ENCODE measurements around the gene TFPI2. TPM values are rescaled to one million over a fixed set of nuclear protein-coding genes. Genes with fewer than 3 reads are reported as not detected.

The TFPI2 gene
- total RNA-seq, 1 donor from 2014 or later: 14.1 TPM

DNA sequence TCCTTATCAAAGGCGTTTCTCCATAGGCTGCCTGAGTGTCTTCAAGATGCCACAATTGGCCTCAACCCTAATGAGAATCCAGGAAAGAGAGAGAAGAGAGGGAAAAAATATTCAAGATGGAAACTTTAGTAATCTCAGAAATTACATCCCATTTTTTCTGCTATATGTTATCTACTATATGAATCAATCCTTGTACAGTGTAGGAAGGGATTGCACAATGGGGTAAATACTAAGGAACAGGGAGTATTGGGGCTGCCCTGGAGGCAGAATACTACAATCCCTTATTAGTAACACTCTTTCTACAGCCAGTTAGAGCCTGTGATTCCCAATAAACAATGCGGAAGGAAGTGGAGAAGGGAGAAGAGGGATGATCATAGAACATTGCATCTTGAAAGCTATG is 27.9 kb downstream of the TFPI2 start:
- Mint-ChIP-seq H3K9me3 (ENCODE audit: low read depth) (no peaks in the 10 kb centered on the region), H3K4me1 (ENCODE audit: low read depth) (no peaks in the 10 kb centered on the region), H3K27me3 (ENCODE audit: low read depth) (no peaks in the 10 kb centered on the region), H3K27ac (ENCODE audit: unreplicated experiment) (no peak overlapping the region), H3K36me3 (ENCODE audit: low read depth) (no peaks in the 10 kb centered on the region), H3K4me3 (ENCODE audit: unreplicated experiment) (no peak overlapping the region)
- no peak for DNase-seq (ENCODE audit: low spot score)
- TF ChIP-seq, protein P1, sequence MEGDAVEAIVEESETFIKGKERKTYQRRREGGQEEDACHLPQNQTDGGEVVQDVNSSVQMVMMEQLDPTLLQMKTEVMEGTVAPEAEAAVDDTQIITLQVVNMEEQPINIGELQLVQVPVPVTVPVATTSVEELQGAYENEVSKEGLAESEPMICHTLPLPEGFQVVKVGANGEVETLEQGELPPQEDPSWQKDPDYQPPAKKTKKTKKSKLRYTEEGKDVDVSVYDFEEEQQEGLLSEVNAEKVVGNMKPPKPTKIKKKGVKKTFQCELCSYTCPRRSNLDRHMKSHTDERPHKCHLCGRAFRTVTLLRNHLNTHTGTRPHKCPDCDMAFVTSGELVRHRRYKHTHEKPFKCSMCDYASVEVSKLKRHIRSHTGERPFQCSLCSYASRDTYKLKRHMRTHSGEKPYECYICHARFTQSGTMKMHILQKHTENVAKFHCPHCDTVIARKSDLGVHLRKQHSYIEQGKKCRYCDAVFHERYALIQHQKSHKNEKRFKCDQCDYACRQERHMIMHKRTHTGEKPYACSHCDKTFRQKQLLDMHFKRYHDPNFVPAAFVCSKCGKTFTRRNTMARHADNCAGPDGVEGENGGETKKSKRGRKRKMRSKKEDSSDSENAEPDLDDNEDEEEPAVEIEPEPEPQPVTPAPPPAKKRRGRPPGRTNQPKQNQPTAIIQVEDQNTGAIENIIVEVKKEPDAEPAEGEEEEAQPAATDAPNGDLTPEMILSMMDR (IDR thresholded peaks at IDR 0.05): no peak

DNA sequence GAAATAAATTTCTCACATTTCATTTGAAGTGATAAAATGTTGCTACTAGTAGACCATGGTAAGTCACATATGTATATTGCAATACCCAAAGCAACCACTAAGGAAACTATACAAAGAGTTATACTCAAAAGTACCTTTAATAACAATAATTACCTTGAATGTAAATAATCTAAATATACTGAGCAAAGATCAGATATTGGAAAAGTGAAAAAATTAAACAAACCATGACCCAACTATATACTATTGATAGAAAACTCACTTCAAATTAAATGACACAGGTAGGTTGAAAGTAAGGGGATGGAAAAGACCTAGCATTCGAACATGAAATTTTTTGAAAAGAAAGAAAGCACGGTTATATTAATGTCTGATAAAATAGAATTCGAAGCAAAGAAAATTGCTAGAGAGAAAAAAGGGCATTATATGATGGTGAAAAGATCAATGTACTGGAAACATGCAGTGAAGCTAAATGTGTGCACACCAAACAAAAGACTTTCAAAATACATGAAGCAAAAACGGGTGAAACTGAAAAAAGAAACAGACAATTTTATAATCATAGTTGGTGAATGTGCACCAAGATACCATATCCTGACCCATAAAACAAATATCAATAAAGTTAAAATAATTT is 29.1 kb downstream of the TFPI2 start:
- no peaks in the 10 kb centered on the region for H3K4me1 Mint-ChIP-seq (ENCODE audit: low read depth)
- no peak for DNase-seq (ENCODE audit: low spot score)
- no peaks in the 10 kb centered on the region for H3K36me3 Mint-ChIP-seq (ENCODE audit: low read depth)
- no peak overlapping the region for H3K27ac Mint-ChIP-seq (ENCODE audit: unreplicated experiment)
- TF ChIP-seq, protein P1 (IDR thresholded peaks at IDR 0.05): peak; percentile 66
- no peaks in the 10 kb centered on the region for H3K27me3 Mint-ChIP-seq (ENCODE audit: low read depth)
- H3K9me3 Mint-ChIP-seq (ENCODE audit: low read depth): no peaks in the 10 kb centered on the region
- no peak overlapping the region for H3K4me3 Mint-ChIP-seq (ENCODE audit: unreplicated experiment)

DNA sequence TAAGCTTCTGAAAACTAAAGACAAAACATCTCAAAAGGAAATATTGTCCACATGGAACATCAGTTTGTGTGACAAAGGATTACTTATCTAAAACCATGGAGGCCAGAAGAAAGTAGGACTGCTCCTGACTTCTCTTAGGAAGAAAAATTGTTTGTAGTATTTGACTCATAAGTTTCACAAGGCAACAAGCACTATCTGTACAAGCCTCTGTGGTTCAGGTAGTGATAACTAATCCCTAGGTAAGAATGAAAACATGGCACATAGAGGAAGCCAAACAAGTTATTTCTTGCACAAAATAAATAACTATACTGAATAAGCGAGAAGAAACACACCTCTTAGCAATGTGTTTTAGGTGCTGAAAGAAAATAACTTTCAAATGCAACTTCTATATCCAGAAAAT is 30.3 kb downstream of the TFPI2 start:
- Mint-ChIP-seq H3K27ac (ENCODE audit: unreplicated experiment) (no peak overlapping the region), H3K4me3 (ENCODE audit: unreplicated experiment) (no peak overlapping the region), H3K27me3 (ENCODE audit: low read depth) (no peaks in the 10 kb centered on the region), H3K9me3 (ENCODE audit: low read depth) (no peaks in the 10 kb centered on the region), H3K36me3 (ENCODE audit: low read depth) (no peaks in the 10 kb centered on the region), H3K4me1 (ENCODE audit: low read depth) (no peaks in the 10 kb centered on the region)
- TF ChIP-seq, protein P1 (IDR thresholded peaks at IDR 0.05): no peak
- DNase-seq (ENCODE audit: low spot score): no peak

DNA sequence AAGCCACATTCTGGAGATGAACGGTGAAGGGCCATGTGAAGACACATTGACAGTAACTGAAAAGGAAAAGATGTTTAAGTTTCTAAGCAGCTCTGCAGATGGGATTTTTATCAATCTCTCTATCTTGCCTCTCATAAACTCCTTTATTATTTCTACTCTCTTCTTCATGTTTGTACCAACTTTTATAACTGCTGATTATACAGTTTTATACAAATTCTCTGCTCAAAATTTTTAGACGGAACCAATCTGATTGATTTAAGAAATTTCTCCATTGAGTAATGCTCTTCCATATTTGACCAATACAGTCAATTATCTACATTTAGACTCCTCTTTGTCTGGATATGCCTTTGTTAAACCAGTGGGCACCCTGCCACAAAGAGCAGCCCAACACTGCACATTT is 31.7 kb downstream of the TFPI2 start:
- no peaks in the 10 kb centered on the region for H3K4me1 Mint-ChIP-seq (ENCODE audit: low read depth)
- no peaks in the 10 kb centered on the region for H3K36me3 Mint-ChIP-seq (ENCODE audit: low read depth)
- no peak for DNase-seq (ENCODE audit: low spot score)
- H3K27ac Mint-ChIP-seq (ENCODE audit: unreplicated experiment): no peak overlapping the region
- peaks cover 3% of the 10 kb centered on the region for H3K9me3 Mint-ChIP-seq (ENCODE audit: low read depth)
- H3K27me3 Mint-ChIP-seq (ENCODE audit: low read depth): peaks cover 4% of the 10 kb centered on the region
- TF ChIP-seq, protein P1 (IDR thresholded peaks at IDR 0.05): no peak
- H3K4me3 Mint-ChIP-seq (ENCODE audit: unreplicated experiment): no peak overlapping the region

DNA sequence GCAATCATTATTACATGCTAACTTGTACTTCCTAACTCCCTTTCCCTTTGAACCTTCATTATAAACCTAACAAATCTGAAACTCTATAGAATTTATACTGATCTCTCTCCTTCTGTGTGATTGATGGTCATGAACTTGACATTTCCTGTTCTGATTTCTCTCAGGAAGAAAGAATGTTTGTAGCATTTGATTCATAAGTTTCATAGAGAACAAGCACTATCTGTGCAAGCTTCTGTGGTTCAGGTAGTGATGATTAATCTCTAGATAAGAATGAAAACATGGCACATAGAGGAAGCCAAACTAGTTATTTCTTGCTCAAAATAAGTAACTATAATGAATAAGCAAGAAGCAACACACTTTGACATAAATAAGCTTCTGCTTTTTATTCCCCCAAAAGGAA is 34.2 kb downstream of the TFPI2 start:
- TF ChIP-seq, protein P1 (IDR thresholded peaks at IDR 0.05): no peak
- no peak for DNase-seq (ENCODE audit: low spot score)
- H3K36me3 Mint-ChIP-seq (ENCODE audit: low read depth): no peaks in the 10 kb centered on the region
- no peaks in the 10 kb centered on the region for H3K4me1 Mint-ChIP-seq (ENCODE audit: low read depth)
- peaks cover 4% of the 10 kb centered on the region for H3K27me3 Mint-ChIP-seq (ENCODE audit: low read depth)
- H3K9me3 Mint-ChIP-seq (ENCODE audit: low read depth): peaks cover 3% of the 10 kb centered on the region
- no peak overlapping the region for H3K27ac Mint-ChIP-seq (ENCODE audit: unreplicated experiment)
- no peak overlapping the region for H3K4me3 Mint-ChIP-seq (ENCODE audit: unreplicated experiment)
